DMS153 treated with DMSO at 0.1 percent for 48 hours (cell line): Measurements from ENCODE around the gene B4GALNT3.

ENCODE experiments used
- DNase-seq: peaks from one replicate; lab custom pipeline; 2025; ENCODE audit not compliant: unreplicated experiment; lab: John Stamatoyannopoulos, UW

B4GALNT3 gene

GRCh38 chr12:558580-558979 lies 98.8 kb downstream of the B4GALNT3 start:
- no peak for DNase-seq

- DNase-seq, result no peak
These were observed 99.6 kb downstream of the B4GALNT3 start for GRCh38 chr12:559208-559905.

GRCh38 chr12:559906-560455 lies 100.2 kb downstream of the B4GALNT3 start:
- no peak for DNase-seq

GRCh38 chr12:560691-561390 lies 101.1 kb downstream of the B4GALNT3 start:
- DNase-seq, result peak; percentile 49

GRCh38 chr12:561391-561705 lies 101.6 kb downstream of the B4GALNT3 start:
- no peak for DNase-seq

GRCh38 chr12:561908-562593 lies 102.3 kb downstream of the B4GALNT3 start:
- no peak for DNase-seq

- DNase-seq, result no peak
These were observed 102.9 kb downstream of the B4GALNT3 start for GRCh38 chr12:562634-563033.

GRCh38 chr12:563250-563781 lies 103.6 kb downstream of the B4GALNT3 start:
- DNase-seq, result no peak

GRCh38 chr12:563787-564298 lies 104.1 kb downstream of the B4GALNT3 start:
- DNase-seq, result no peak

GRCh38 chr12:565161-565560 lies 105.4 kb downstream of the B4GALNT3 start:
- DNase-seq, result no peak

GRCh38 chr12:565589-566105 lies 105.9 kb downstream of the B4GALNT3 start:
- DNase-seq, result no peak

GRCh38 chr12:568486-568885 lies 108.7 kb downstream of the B4GALNT3 start:
- DNase-seq, result no peak

- DNase-seq, result no peak
These were observed 109.4 kb downstream of the B4GALNT3 start for GRCh38 chr12:569091-569676.

- DNase-seq, result peak; percentile 53
These were observed 110.2 kb downstream of the B4GALNT3 start for GRCh38 chr12:569803-570434.

GRCh38 chr12:570435-570920 lies 110.7 kb downstream of the B4GALNT3 start:
- DNase-seq, result no peak

- DNase-seq, result no peak
These were observed 111.4 kb downstream of the B4GALNT3 start for GRCh38 chr12:570921-571794.

GRCh38 chr12:571795-572531 lies 112.2 kb downstream of the B4GALNT3 start:
- no peak for DNase-seq

GRCh38 chr12:572532-572899 lies 112.8 kb downstream of the B4GALNT3 start:
- no peak for DNase-seq

- no peak for DNase-seq
These were observed 113.5 kb downstream of the B4GALNT3 start for GRCh38 chr12:573232-573631.
